ENCODE results near the gene PPM1H. TPM values are rescaled to one million over a fixed set of nuclear protein-coding genes. Genes with fewer than 3 reads are reported as not detected.

Gene PPM1H
- total RNA-seq, 3 donors from 2014 or later (not counting 1 experiment from before 2014, with no cell fraction given), result 0.18 to 2.1 (median 0.40) TPM

- Mint-ChIP-seq H3K36me3 (no peaks in the 10 kb centered on the region), H3K9me3 (peaks cover 0 to 6% of the 10 kb centered on the region in 2 donors), H3K27me3 (ENCODE audit: low read depth in 2 of 2) (no peaks in the 10 kb centered on the region), H3K4me1 (no peaks in the 10 kb centered on the region), H3K27ac (no peak overlapping the region), H3K4me3 (no peak overlapping the region)
- Histone ChIP-seq H3K27ac (ENCODE audit: low read length) (no peak overlapping the region), H3K36me3 (ENCODE audit: control insufficient read depth, insufficient read depth, low read length) (no peaks in the 10 kb centered on the region), H3K4me1 (ENCODE audit: control insufficient read depth, insufficient read depth, low read length) (no peaks in the 10 kb centered on the region), H3K27me3 (ENCODE audit: control insufficient read depth, insufficient read depth, low read length) (no peaks in the 10 kb centered on the region), H3K9me3 (ENCODE audit: control insufficient read depth, insufficient read depth, low read length) (no peaks in the 10 kb centered on the region), H3K4me3 (ENCODE audit: low read length) (no peak overlapping the region)
- intact Hi-C loops (cut with micrococcal nuclease), result no loop called here
- ATAC-seq, result no peak
- WGBS (ENCODE audit: insufficient coverage), result no CpG with 5 or more reads among the region's 1 CpG
- no peak for DNase-seq
- no peak for TF ChIP-seq CTCF (IDR thresholded peaks at IDR 0.05)
Measured at GRCh38 chr12:62977883-62978282, 42.9 kb upstream of the PPM1H start.

GRCh38 chr12:62977418-62977817, 42.5 kb upstream of the PPM1H start:
- Histone ChIP-seq H3K4me3 (ENCODE audit: low read length) (no peak overlapping the region), H3K36me3 (ENCODE audit: control insufficient read depth, insufficient read depth, low read length) (no peaks in the 10 kb centered on the region), H3K27ac (ENCODE audit: low read length) (no peak overlapping the region), H3K27me3 (ENCODE audit: control insufficient read depth, insufficient read depth, low read length) (no peaks in the 10 kb centered on the region), H3K4me1 (ENCODE audit: control insufficient read depth, insufficient read depth, low read length) (no peaks in the 10 kb centered on the region), H3K9me3 (ENCODE audit: control insufficient read depth, insufficient read depth, low read length) (no peaks in the 10 kb centered on the region)
- H3K4me3 Mint-ChIP-seq, result no peak overlapping the region
- ATAC-seq, result no peak
- no peak overlapping the region for H3K27ac Mint-ChIP-seq
- peaks cover 0 to 6% of the 10 kb centered on the region in 2 donors for H3K9me3 Mint-ChIP-seq
- H3K36me3 Mint-ChIP-seq, result no peaks in the 10 kb centered on the region
- no peaks in the 10 kb centered on the region for H3K27me3 Mint-ChIP-seq (ENCODE audit: low read depth in 2 of 2)
- TF ChIP-seq CTCF (IDR thresholded peaks at IDR 0.05), result no peak
- no peaks in the 10 kb centered on the region for H3K4me1 Mint-ChIP-seq
- intact Hi-C loops (cut with micrococcal nuclease), result no loop called here
- DNase-seq, result no peak
- 86% methylated on average over 5 of the region's 5 CpGs for WGBS (ENCODE audit: insufficient coverage)

- Histone ChIP-seq H3K27me3 (ENCODE audit: control insufficient read depth, insufficient read depth, low read length) (no peaks in the 10 kb centered on the region), H3K27ac (ENCODE audit: low read length) (no peak overlapping the region), H3K36me3 (ENCODE audit: control insufficient read depth, insufficient read depth, low read length) (no peaks in the 10 kb centered on the region), H3K4me1 (ENCODE audit: control insufficient read depth, insufficient read depth, low read length) (no peaks in the 10 kb centered on the region), H3K4me3 (ENCODE audit: low read length) (no peak overlapping the region), H3K9me3 (ENCODE audit: control insufficient read depth, insufficient read depth, low read length) (no peaks in the 10 kb centered on the region)
- DNase-seq (no peak), ATAC-seq (no peak)
- WGBS (ENCODE audit: insufficient coverage), result 92% methylated on average over 4 of the region's 4 CpGs
- Mint-ChIP-seq H3K9me3 (peaks cover 0 to 4% of the 10 kb centered on the region in 2 donors), H3K4me3 (no peak overlapping the region), H3K27ac (no peak overlapping the region), H3K27me3 (ENCODE audit: low read depth in 2 of 2) (no peaks in the 10 kb centered on the region), H3K4me1 (no peaks in the 10 kb centered on the region), H3K36me3 (no peaks in the 10 kb centered on the region)
- TF ChIP-seq CTCF (IDR thresholded peaks at IDR 0.05), result no peak
- intact Hi-C loops (cut with micrococcal nuclease), result no loop called here
Measured at GRCh38 chr12:62976110-62976662, 41.2 kb upstream of the PPM1H start.
